Naive thymus-derived CD4-positive, alpha-beta T cell (primary cell): ENCODE measurements around the gene ARHGAP9. TPM values are rescaled to one million over a fixed set of nuclear protein-coding genes. Genes with fewer than 3 reads are reported as not detected.
A peak's percentile ranks its signal among the peaks of the same experiment; 100 is the strongest.
"Not testable (repeated sequence)": the region's sequence is repeated elsewhere in the genome, so short reads cannot be mapped to it uniquely, and the experiment has no call there.

Source experiments
- ATAC-seq: fragments of 150-1000 bp; cut with Tn5 transposase; 2 replicates; pipeline ENCODE4 v1.10.0; 2021; ENCODE audit warnings: mild to moderate bottlenecking, moderate library complexity
- CTCF ChIA-PET: fragments of 350-600 bp; sonication (Branson Sonifier 250); formaldehyde crosslinking; loops from one replicate; lab custom pipeline; 2021; ENCODE audit warnings: antibody characterized with exemption; lab: Charles Lee
- POLR2A ChIA-PET: fragments of 350-600 bp; sonication (Branson Sonifier 250); formaldehyde crosslinking; loops from one replicate; lab custom pipeline; 2021; ENCODE audit warnings: antibody characterized with exemption, inconsistent platforms; lab: Charles Lee
- DNase-seq, 9 donors: peaks; one replicate each; pipeline versions ENCODE4 v3.0.0 to v3.0.0-alpha.2; 2020 to 2022; ENCODE audit warnings: mixed read lengths in 1 of 9
- H3K27ac ChIP-seq: one replicate; pipeline ENCODE4 v1.7.0; 2013; ENCODE audit warnings: mild to moderate bottlenecking, low read depth, low read length, moderate library complexity
- H3K27me3 ChIP-seq, 2 donors: one replicate each; pipeline ENCODE4 v1.7.0; 2013; ENCODE audit warnings: low read length in 2 of 2, mild to moderate bottlenecking in 2 of 2, moderate library complexity in 2 of 2; ENCODE audit not compliant: control insufficient read depth in 2 of 2, insufficient read depth in 2 of 2
- H3K36me3 ChIP-seq, 3 experiments: 1 replicate in 2 of 3; 2 replicates in 1 of 3; pipeline ENCODE4 v1.7.0; 2013; ENCODE audit warnings: low read length in 3 of 3, mild to moderate bottlenecking in 3 of 3, moderate library complexity in 1 of 3; ENCODE audit not compliant: insufficient read depth in 3 of 3, control insufficient read depth in 2 of 3
- H3K4me1 ChIP-seq, 2 donors: one replicate each; pipeline ENCODE4 v1.7.0; 2013; ENCODE audit warnings: low read length in 2 of 2, mild to moderate bottlenecking in 2 of 2, moderate library complexity in 1 of 2; ENCODE audit not compliant: control insufficient read depth in 2 of 2, insufficient read depth in 2 of 2
- H3K4me3 ChIP-seq: 2 replicates; pipeline ENCODE4 v1.7.0; 2013; ENCODE audit warnings: mild to moderate bottlenecking, low read length
- H3K9me3 ChIP-seq, 3 experiments: 1 replicate in 2 of 3; 2 replicates in 1 of 3; pipeline ENCODE4 v1.7.0; 2013; ENCODE audit warnings: low read length in 3 of 3; ENCODE audit not compliant: control insufficient read depth in 2 of 3
- H3K27ac Mint-ChIP-seq, 9 donors: one replicate each; pipeline ENCODE4 v1.8.0; 2020 to 2022; ENCODE audit warnings: mixed read lengths in 9 of 9, mild to moderate bottlenecking in 8 of 9, moderate library complexity in 5 of 9, inconsistent platforms in 2 of 9
- H3K27me3 Mint-ChIP-seq, 5 donors: one replicate each; pipeline ENCODE4 v1.8.0; 2021 to 2022; ENCODE audit warnings: mixed read lengths in 5 of 5, mild to moderate bottlenecking in 1 of 5
- H3K36me3 Mint-ChIP-seq, 5 donors: one replicate each; pipeline ENCODE4 v1.8.0; 2020 to 2022; ENCODE audit warnings: mixed read lengths in 5 of 5, mild to moderate bottlenecking in 3 of 5, inconsistent platforms in 1 of 5
- H3K4me1 Mint-ChIP-seq, 7 donors: one replicate each; pipeline ENCODE4 v1.8.0; 2020 to 2022; ENCODE audit warnings: mixed read lengths in 7 of 7, mild to moderate bottlenecking in 3 of 7, inconsistent platforms in 1 of 7
- H3K4me3 Mint-ChIP-seq, 10 donors: one replicate each; pipeline ENCODE4 v1.8.0; 2020 to 2022; ENCODE audit warnings: mild to moderate bottlenecking in 10 of 10, mixed read lengths in 10 of 10, moderate library complexity in 6 of 10, inconsistent platforms in 2 of 10
- H3K9me3 Mint-ChIP-seq, 11 donors: one replicate each; pipeline ENCODE4 v1.8.0; 2020 to 2022; ENCODE audit warnings: mixed read lengths in 11 of 11, mild to moderate bottlenecking in 4 of 11, inconsistent platforms in 1 of 11, moderate library complexity in 1 of 11
- intact Hi-C, 2 donors: fragments of 100-400 bp; cut with micrococcal nuclease; formaldehyde crosslinking; loops; one replicate each; pipeline ENCODE4 v1.15.1; 2023
- microRNA-seq: library from miRNA; unstranded; fragments of <30 nt; microRNA quantifications from one replicate; pipeline ENCODE4 v1.2.0, GENCODE V29; 2022; ENCODE audit warnings: borderline microRNAs expressed
- polyA plus RNA-seq, 2 donors: library from polyadenylated mRNA; unstranded; fragments of 300-500 nt; fragmentation: Illumina TruSeq; gene quantifications; one replicate each; pipeline ENCODE4 v1.2.3, GENCODE V29; 2021
- total RNA-seq, 6 experiments: library from RNA in 5 of 6; stranded (reverse) in 5 of 6; gene quantifications; 1 replicate in 5 of 6; 2 replicates in 1 of 6; pipeline ENCODE4 v1.2.3 and lab custom pipeline; 2021 to 2026

ARHGAP9 gene
- total and polyA plus RNA-seq, 7 experiments from 2014 or later, result 198 to 366 (median 329) TPM

- Histone ChIP-seq H3K27ac (peak overlapping the region; percentile 85), H3K4me3 (no peak overlapping the region), H3K4me1 (peaks cover 8 to 17% of the 10 kb centered on the region in 2 donors), H3K9me3 (no peaks in the 10 kb centered on the region), H3K36me3 (peaks cover 0 to 7% (median 0%) of the 10 kb centered on the region in 3 experiments), H3K27me3 (no peaks in the 10 kb centered on the region)
- peak overlapping the region; percentile 74 to 100 (median 97) for H3K27ac Mint-ChIP-seq
- ATAC-seq (no peak), DNase-seq (no peak)
- ChIA-PET POLR2A (interaction anchor here (1.1 kb wide), 1 partner anchor 85 kb away, joined by 3 read pairs; no protein-coding TSS in a partner anchor), CTCF (no interaction called here)
- intact Hi-C loops, result no loop called here
- no peaks in the 10 kb centered on the region for H3K27me3 Mint-ChIP-seq
- peaks cover 26 to 56% (median 47%) of the 10 kb centered on the region in 7 donors for H3K4me1 Mint-ChIP-seq
- H3K36me3 Mint-ChIP-seq, result peaks cover 0 to 15% (median 5%) of the 10 kb centered on the region in 5 donors
- H3K9me3 Mint-ChIP-seq, result peaks cover 0 to 4% (median 0%) of the 10 kb centered on the region in 11 donors
- H3K4me3 Mint-ChIP-seq, result peak overlapping the region; percentile 39 to 100 (median 86)
Observed at GRCh38 chr12:57428965-57429364, 50.7 kb downstream of the ARHGAP9 start.

GRCh38 chr12:57426948-57427347, 52.7 kb downstream of the ARHGAP9 start:
- peaks cover 0 to 27% (median 11%) of the 10 kb centered on the region in 5 donors for H3K36me3 Mint-ChIP-seq
- H3K27me3 Mint-ChIP-seq, H3K27ac ChIP-seq, H3K4me3 Mint-ChIP-seq, H3K27me3 ChIP-seq, H3K9me3 Mint-ChIP-seq, H3K9me3 ChIP-seq, ATAC-seq, H3K4me3 ChIP-seq, intact Hi-C loops, POLR2A ChIA-PET, CTCF ChIA-PET, DNase-seq: not testable (repeated sequence)
- Histone ChIP-seq H3K4me1 (peaks cover 8 to 17% of the 10 kb centered on the region in 2 donors), H3K36me3 (peaks cover 0 to 14% (median 4%) of the 10 kb centered on the region in 3 experiments)
- peaks cover 26 to 62% (median 52%) of the 10 kb centered on the region in 7 donors for H3K4me1 Mint-ChIP-seq
- H3K27ac Mint-ChIP-seq, result peak overlapping the region in 2 of 9 donors; percentile 57 to 62

Small RNA genes within 50 kb of the gene (microRNA-seq; reads per million reads assigned to microRNA genes)
- gene MIR616, result not detected
- gene MIR6758, result not detected

Other genes with a start within 250 kb of the ARHGAP9 start
- 1 to 10 TPM; 2.5 to 7.3 (median 5.6) TPM for gene STAC3, start 228.7 kb downstream of the ARHGAP9 start, total RNA-seq
- not detected for gene STAC3, start 228.7 kb downstream of the ARHGAP9 start, polyA plus RNA-seq
- 100 to 1,000 TPM in 4 of 5 experiments, 10 to 100 TPM in 1; 74.9 to 145 (median 120) TPM for gene R3HDM2, start 48.8 kb downstream of the ARHGAP9 start, total RNA-seq
- 10 to 100 TPM; 13.7 to 25.8 TPM for gene R3HDM2, start 48.8 kb downstream of the ARHGAP9 start, polyA plus RNA-seq
- gene INHBC, start 45.1 kb downstream of the ARHGAP9 start, total RNA-seq, result under 1 TPM in 1 of 5 experiments, not detected in 4; 0.16 TPM
- not detected for gene INHBC, start 45.1 kb downstream of the ARHGAP9 start, polyA plus RNA-seq
- gene INHBE, start 24.6 kb downstream of the ARHGAP9 start, total RNA-seq, result under 1 TPM in 1 of 5 experiments, not detected in 4; 0.12 TPM
- gene INHBE, start 24.6 kb downstream of the ARHGAP9 start, polyA plus RNA-seq, result not detected
- 1 to 10 TPM in 2 of 5 experiments, under 1 TPM in 3; 0.39 to 1.4 (median 0.45) TPM for gene GLI1, start 20.1 kb downstream of the ARHGAP9 start, total RNA-seq
- gene GLI1, start 20.1 kb downstream of the ARHGAP9 start, polyA plus RNA-seq, result not detected
- gene MARS1, start 8.2 kb upstream of the ARHGAP9 start, total RNA-seq, result 100 to 1,000 TPM; 178 to 229 (median 197) TPM
- 100 to 1,000 TPM in 1 of 2 donors, 10 to 100 TPM in 1; 86.0 to 118 TPM for gene MARS1, start 8.2 kb upstream of the ARHGAP9 start, polyA plus RNA-seq
- gene DDIT3, start 40.6 kb upstream of the ARHGAP9 start, total RNA-seq, result 100 to 1,000 TPM in 1 of 5 experiments, 10 to 100 TPM in 4; 19.6 to 124 (median 51.6) TPM
- gene DDIT3, start 40.6 kb upstream of the ARHGAP9 start, polyA plus RNA-seq, result 10 to 100 TPM; 15.9 to 23.1 TPM
- gene MBD6, start 43.0 kb upstream of the ARHGAP9 start, total RNA-seq, result 100 to 1,000 TPM in 4 of 5 experiments, 10 to 100 TPM in 1; 85.2 to 127 (median 120) TPM
- gene MBD6, start 43.0 kb upstream of the ARHGAP9 start, polyA plus RNA-seq, result 1 to 10 TPM in 1 of 2 donors, under 1 TPM in 1; 0.50 to 1.0 TPM
- 10 to 100 TPM; 52.1 to 78.8 (median 63.0) TPM for gene DCTN2, start 67.3 kb upstream of the ARHGAP9 start, total RNA-seq
- gene DCTN2, start 67.3 kb upstream of the ARHGAP9 start, polyA plus RNA-seq, result 10 to 100 TPM; 53.9 to 78.8 TPM
- 1 to 10 TPM in 4 of 5 experiments, under 1 TPM in 1; 0.95 to 1.7 (median 1.0) TPM for gene KIF5A, start 70.2 kb upstream of the ARHGAP9 start, total RNA-seq
- gene KIF5A, start 70.2 kb upstream of the ARHGAP9 start, polyA plus RNA-seq, result under 1 TPM; 0.06 to 0.09 TPM
- gene PIP4K2C, start 111.3 kb upstream of the ARHGAP9 start, total RNA-seq, result 10 to 100 TPM; 20.1 to 29.7 (median 21.9) TPM
- gene PIP4K2C, start 111.3 kb upstream of the ARHGAP9 start, polyA plus RNA-seq, result 10 to 100 TPM; 18.5 to 29.7 TPM
- gene DTX3, start 125.0 kb upstream of the ARHGAP9 start, total RNA-seq, result 10 to 100 TPM; 25.1 to 42.5 (median 35.6) TPM
- gene DTX3, start 125.0 kb upstream of the ARHGAP9 start, polyA plus RNA-seq, result 1 to 10 TPM; 5.3 to 6.7 TPM
- gene ARHGEF25, start 131.6 kb upstream of the ARHGAP9 start, total RNA-seq, result 1 to 10 TPM in 1 of 5 experiments, under 1 TPM in 4; 0.29 to 1.2 (median 0.84) TPM
- not detected for gene ARHGEF25, start 131.6 kb upstream of the ARHGAP9 start, polyA plus RNA-seq
- 1 to 10 TPM in 1 of 5 experiments, not detected in 4; 1.4 TPM for gene B4GALNT1, start 153.3 kb upstream of the ARHGAP9 start, total RNA-seq
- gene B4GALNT1, start 153.3 kb upstream of the ARHGAP9 start, polyA plus RNA-seq, result not detected
- 100 to 1,000 TPM; 139 to 175 (median 171) TPM for gene OS9, start 214.3 kb upstream of the ARHGAP9 start, total RNA-seq
- 10 to 100 TPM; 59.5 to 70.6 TPM for gene OS9, start 214.3 kb upstream of the ARHGAP9 start, polyA plus RNA-seq